K562 (cell line): ENCODE results near the gene TIAL1. TPM values are rescaled to one million over a fixed set of nuclear protein-coding genes. Genes with fewer than 3 reads are reported as not detected.
A peak's percentile ranks its signal among the peaks of the same experiment; 100 is the strongest.

ENCODE experiments used
- BHLHE40 ChIP-seq: IDR thresholded peaks from 2 replicates; pipeline ENCODE4 v1.6.1; 2011; ENCODE audit warnings: low read length, improper control_type of control experiment
- FIP1L1 ChIP-seq: fragments of 200-400 bp; formaldehyde crosslinking; IDR thresholded peaks from 2 replicates; pipeline ENCODE4 v1.6.1; 2018; ENCODE audit warnings: mild to moderate bottlenecking, low read depth, low read length; ENCODE audit not compliant: poor library complexity, severe bottlenecking
- NFRKB ChIP-seq: fragments of 450-650 bp; IDR thresholded peaks from 2 replicates; pipeline ENCODE4 v1.6.1; 2016; ENCODE audit warnings: low read depth
- NR2C1 ChIP-seq, 2 experiments: fragments of 450-650 bp; IDR thresholded peaks; 2 replicates each; pipeline ENCODE4 v1.6.1; 2017; ENCODE audit warnings: mild to moderate bottlenecking in 2 of 2, antibody characterized with exemption in 1 of 2, inconsistent platforms in 1 of 2, missing compliant biosample characterization in 1 of 2, missing genetic modification characterization in 1 of 2
- SMARCA4 ChIP-seq: fragments of 450-650 bp; IDR thresholded peaks from 2 replicates; pipeline ENCODE4 v1.6.1; 2016
- SMARCB1 ChIP-seq: IDR thresholded peaks from 2 replicates; pipeline ENCODE4 v1.6.1; 2011; ENCODE audit warnings: improper control_type of control experiment, low read depth; ENCODE audit not compliant: insufficient read length
- SRSF1 ChIP-seq: fragments of 200-400 bp; formaldehyde crosslinking; IDR thresholded peaks from 2 replicates; pipeline ENCODE4 v1.6.1; 2017; ENCODE audit warnings: mild to moderate bottlenecking, low read depth, low read length, moderate library complexity
- ZBTB12 ChIP-seq: fragments of 250-450 bp; sonication (Bioruptor Pico); IDR thresholded peaks from 2 replicates; pipeline ENCODE4 v1.4.0; 2020
- ZNF316 ChIP-seq: fragments of 450-650 bp; IDR thresholded peaks from 2 replicates; pipeline ENCODE4 v1.6.1; 2016
- ZNF511 ChIP-seq: sonication (generic); formaldehyde crosslinking; IDR thresholded peaks from 2 replicates; pipeline ENCODE4 v1.8.0; 2022; ENCODE audit warnings: mild to moderate bottlenecking, missing genetic modification reagents
- polyA plus RNA-seq, 8 experiments: library from polyadenylated mRNA; depleted of rRNA in 4 of 8; stranded (reverse) in 5 of 8; unstranded in 3 of 8; fragments of >200 nt; fragmentation: Nextera tagmentation in 2 of 8; fragmentation: Illumina TruSeq in 1 of 8; extraction: Ambion mirVana in 2 of 8; extraction: Trizol in 1 of 8; gene quantifications; 2 replicates each; pipeline versions ENCODE4 v1.2.1 to v1.2.3, GENCODE V29; 2011 to 2014; ENCODE audit warnings: inconsistent platforms in 1 of 8, missing spikeins in 1 of 8
- total RNA-seq, 7 experiments: library from RNA; depleted of rRNA in 6 of 7; stranded (reverse); fragments of >200 nt in 6 of 7; fragmentation: Illumina TruSeq in 2 of 7; extraction: Trizol in 2 of 7; gene quantifications; 2 replicates each; pipeline versions ENCODE4 v1.2.1 to v1.2.3, GENCODE V29; 2011 to 2021; ENCODE audit warnings: low replicate concordance in 1 of 7
- TF ChIP-seq, protein P1 (sequence below): fragments of 450-650 bp; IDR thresholded peaks from 2 replicates; pipeline ENCODE4 v1.6.1; 2016; ENCODE audit warnings: mild to moderate bottlenecking, moderate library complexity
- TF ChIP-seq, protein P2 (sequence below), 3 experiments: IDR thresholded peaks in 2 of 3; conservative IDR thresholded peaks in 1 of 3; 2 replicates each; pipeline ENCODE4 v1.5.1; 2011 to 2012; ENCODE audit warnings: low read length in 3 of 3, mild to moderate bottlenecking in 3 of 3, control low read depth in 2 of 3, improper control_type of control experiment in 1 of 3, inconsistent platforms in 1 of 3, low read depth in 1 of 3, mixed read lengths in 1 of 3, moderate library complexity in 1 of 3; ENCODE audit not compliant: insufficient read depth in 2 of 3

TIAL1 gene
- total and polyA plus RNA-seq, 9 of the 15 experiments (the other 6 are each of a cell fraction or from before 2014, with no cell fraction given) = 22.5 to 126 (median 58.2) TPM

- TF ChIP-seq, protein P1, sequence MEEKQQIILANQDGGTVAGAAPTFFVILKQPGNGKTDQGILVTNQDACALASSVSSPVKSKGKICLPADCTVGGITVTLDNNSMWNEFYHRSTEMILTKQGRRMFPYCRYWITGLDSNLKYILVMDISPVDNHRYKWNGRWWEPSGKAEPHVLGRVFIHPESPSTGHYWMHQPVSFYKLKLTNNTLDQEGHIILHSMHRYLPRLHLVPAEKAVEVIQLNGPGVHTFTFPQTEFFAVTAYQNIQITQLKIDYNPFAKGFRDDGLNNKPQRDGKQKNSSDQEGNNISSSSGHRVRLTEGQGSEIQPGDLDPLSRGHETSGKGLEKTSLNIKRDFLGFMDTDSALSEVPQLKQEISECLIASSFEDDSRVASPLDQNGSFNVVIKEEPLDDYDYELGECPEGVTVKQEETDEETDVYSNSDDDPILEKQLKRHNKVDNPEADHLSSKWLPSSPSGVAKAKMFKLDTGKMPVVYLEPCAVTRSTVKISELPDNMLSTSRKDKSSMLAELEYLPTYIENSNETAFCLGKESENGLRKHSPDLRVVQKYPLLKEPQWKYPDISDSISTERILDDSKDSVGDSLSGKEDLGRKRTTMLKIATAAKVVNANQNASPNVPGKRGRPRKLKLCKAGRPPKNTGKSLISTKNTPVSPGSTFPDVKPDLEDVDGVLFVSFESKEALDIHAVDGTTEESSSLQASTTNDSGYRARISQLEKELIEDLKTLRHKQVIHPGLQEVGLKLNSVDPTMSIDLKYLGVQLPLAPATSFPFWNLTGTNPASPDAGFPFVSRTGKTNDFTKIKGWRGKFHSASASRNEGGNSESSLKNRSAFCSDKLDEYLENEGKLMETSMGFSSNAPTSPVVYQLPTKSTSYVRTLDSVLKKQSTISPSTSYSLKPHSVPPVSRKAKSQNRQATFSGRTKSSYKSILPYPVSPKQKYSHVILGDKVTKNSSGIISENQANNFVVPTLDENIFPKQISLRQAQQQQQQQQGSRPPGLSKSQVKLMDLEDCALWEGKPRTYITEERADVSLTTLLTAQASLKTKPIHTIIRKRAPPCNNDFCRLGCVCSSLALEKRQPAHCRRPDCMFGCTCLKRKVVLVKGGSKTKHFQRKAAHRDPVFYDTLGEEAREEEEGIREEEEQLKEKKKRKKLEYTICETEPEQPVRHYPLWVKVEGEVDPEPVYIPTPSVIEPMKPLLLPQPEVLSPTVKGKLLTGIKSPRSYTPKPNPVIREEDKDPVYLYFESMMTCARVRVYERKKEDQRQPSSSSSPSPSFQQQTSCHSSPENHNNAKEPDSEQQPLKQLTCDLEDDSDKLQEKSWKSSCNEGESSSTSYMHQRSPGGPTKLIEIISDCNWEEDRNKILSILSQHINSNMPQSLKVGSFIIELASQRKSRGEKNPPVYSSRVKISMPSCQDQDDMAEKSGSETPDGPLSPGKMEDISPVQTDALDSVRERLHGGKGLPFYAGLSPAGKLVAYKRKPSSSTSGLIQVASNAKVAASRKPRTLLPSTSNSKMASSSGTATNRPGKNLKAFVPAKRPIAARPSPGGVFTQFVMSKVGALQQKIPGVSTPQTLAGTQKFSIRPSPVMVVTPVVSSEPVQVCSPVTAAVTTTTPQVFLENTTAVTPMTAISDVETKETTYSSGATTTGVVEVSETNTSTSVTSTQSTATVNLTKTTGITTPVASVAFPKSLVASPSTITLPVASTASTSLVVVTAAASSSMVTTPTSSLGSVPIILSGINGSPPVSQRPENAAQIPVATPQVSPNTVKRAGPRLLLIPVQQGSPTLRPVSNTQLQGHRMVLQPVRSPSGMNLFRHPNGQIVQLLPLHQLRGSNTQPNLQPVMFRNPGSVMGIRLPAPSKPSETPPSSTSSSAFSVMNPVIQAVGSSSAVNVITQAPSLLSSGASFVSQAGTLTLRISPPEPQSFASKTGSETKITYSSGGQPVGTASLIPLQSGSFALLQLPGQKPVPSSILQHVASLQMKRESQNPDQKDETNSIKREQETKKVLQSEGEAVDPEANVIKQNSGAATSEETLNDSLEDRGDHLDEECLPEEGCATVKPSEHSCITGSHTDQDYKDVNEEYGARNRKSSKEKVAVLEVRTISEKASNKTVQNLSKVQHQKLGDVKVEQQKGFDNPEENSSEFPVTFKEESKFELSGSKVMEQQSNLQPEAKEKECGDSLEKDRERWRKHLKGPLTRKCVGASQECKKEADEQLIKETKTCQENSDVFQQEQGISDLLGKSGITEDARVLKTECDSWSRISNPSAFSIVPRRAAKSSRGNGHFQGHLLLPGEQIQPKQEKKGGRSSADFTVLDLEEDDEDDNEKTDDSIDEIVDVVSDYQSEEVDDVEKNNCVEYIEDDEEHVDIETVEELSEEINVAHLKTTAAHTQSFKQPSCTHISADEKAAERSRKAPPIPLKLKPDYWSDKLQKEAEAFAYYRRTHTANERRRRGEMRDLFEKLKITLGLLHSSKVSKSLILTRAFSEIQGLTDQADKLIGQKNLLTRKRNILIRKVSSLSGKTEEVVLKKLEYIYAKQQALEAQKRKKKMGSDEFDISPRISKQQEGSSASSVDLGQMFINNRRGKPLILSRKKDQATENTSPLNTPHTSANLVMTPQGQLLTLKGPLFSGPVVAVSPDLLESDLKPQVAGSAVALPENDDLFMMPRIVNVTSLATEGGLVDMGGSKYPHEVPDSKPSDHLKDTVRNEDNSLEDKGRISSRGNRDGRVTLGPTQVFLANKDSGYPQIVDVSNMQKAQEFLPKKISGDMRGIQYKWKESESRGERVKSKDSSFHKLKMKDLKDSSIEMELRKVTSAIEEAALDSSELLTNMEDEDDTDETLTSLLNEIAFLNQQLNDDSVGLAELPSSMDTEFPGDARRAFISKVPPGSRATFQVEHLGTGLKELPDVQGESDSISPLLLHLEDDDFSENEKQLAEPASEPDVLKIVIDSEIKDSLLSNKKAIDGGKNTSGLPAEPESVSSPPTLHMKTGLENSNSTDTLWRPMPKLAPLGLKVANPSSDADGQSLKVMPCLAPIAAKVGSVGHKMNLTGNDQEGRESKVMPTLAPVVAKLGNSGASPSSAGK = peak; percentile 32; the same call in 1 of the 2 replicates
- no peak for TF ChIP-seq ZBTB12 (CRISPR knock-in tag)
- no peak for TF ChIP-seq NFRKB
- TF ChIP-seq SRSF1 = no peak
- TF ChIP-seq SMARCB1 = no peak
- TF ChIP-seq NR2C1 (IDR thresholded peaks at IDR 0.05) = peak; percentile 50; the same call in 1 of the 2 replicates
- TF ChIP-seq NR2C1 (tag; IDR thresholded peaks at IDR 0.05) = peak; percentile 76
- TF ChIP-seq ZNF316 = no peak
- TF ChIP-seq SMARCA4 = peak; percentile 24; the same call in 1 of the 2 replicates
- 0 out of 2 replicates have a peak, but pooled peaks have one; percentile 20 for TF ChIP-seq BHLHE40
- no peak for TF ChIP-seq ZNF511 (CRISPR knock-in tag)
- no peak for TF ChIP-seq FIP1L1
- TF ChIP-seq, protein P2, sequence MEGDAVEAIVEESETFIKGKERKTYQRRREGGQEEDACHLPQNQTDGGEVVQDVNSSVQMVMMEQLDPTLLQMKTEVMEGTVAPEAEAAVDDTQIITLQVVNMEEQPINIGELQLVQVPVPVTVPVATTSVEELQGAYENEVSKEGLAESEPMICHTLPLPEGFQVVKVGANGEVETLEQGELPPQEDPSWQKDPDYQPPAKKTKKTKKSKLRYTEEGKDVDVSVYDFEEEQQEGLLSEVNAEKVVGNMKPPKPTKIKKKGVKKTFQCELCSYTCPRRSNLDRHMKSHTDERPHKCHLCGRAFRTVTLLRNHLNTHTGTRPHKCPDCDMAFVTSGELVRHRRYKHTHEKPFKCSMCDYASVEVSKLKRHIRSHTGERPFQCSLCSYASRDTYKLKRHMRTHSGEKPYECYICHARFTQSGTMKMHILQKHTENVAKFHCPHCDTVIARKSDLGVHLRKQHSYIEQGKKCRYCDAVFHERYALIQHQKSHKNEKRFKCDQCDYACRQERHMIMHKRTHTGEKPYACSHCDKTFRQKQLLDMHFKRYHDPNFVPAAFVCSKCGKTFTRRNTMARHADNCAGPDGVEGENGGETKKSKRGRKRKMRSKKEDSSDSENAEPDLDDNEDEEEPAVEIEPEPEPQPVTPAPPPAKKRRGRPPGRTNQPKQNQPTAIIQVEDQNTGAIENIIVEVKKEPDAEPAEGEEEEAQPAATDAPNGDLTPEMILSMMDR (IDR thresholded peaks at IDR 0.05 in 2 of 3, conservative IDR thresholded peaks at IDR 0.05 in 1 of 3; ENCODE audit: insufficient read depth in 2 of 3, low read depth in 1 of 3, low read length in 3 of 3) = peak; percentile 74 to 82 (median 75)
These were observed 20.3 kb upstream of the TIAL1 start (continued) for GRCh38 chr10:119616882-119617570.
